Central memory CD8-positive, alpha-beta T cell (primary cell): Measurements from ENCODE around the gene HSFX2.
A peak's percentile ranks its signal among the peaks of the same experiment; 100 is the strongest.
"Not testable (repeated sequence)": the region's sequence is repeated elsewhere in the genome, so short reads cannot be mapped to it uniquely, and the experiment has no call there.

ENCODE experiments used
- ATAC-seq: fragments of 150-1000 bp; cut with Tn5 transposase; replicated peaks from 2 replicates; pipeline ENCODE4 v1.10.0; 2022; ENCODE audit warnings: mild to moderate bottlenecking, moderate FRiP score, moderate number of reproducible peaks; ENCODE audit not compliant: poor library complexity, severe bottlenecking; ENCODE audit errors: extremely low read depth
- DNase-seq, 2 donors: peaks; one replicate each; pipeline ENCODE4 v3.0.0; 2021; ENCODE audit warnings: low spot score in 2 of 2
- H3K27ac Mint-ChIP-seq: one replicate; pipeline ENCODE4 v1.8.0; 2022; ENCODE audit warnings: low read depth, mild to moderate bottlenecking, moderate library complexity, mixed read lengths
- H3K27me3 Mint-ChIP-seq: one replicate; pipeline ENCODE4 v1.8.0; 2022; ENCODE audit warnings: mixed read lengths
- H3K36me3 Mint-ChIP-seq: one replicate; pipeline ENCODE4 v1.8.0; 2022; ENCODE audit warnings: mild to moderate bottlenecking, moderate library complexity, mixed read lengths; ENCODE audit not compliant: insufficient read depth
- H3K4me1 Mint-ChIP-seq: one replicate; pipeline ENCODE4 v1.8.0; 2022; ENCODE audit warnings: mixed read lengths
- H3K4me3 Mint-ChIP-seq: one replicate; pipeline ENCODE4 v1.8.0; 2022; ENCODE audit warnings: mild to moderate bottlenecking, moderate library complexity, mixed read lengths
- H3K9me3 Mint-ChIP-seq: one replicate; pipeline ENCODE4 v1.8.0; 2022; ENCODE audit warnings: mixed read lengths

The HSFX2 gene, protein sequence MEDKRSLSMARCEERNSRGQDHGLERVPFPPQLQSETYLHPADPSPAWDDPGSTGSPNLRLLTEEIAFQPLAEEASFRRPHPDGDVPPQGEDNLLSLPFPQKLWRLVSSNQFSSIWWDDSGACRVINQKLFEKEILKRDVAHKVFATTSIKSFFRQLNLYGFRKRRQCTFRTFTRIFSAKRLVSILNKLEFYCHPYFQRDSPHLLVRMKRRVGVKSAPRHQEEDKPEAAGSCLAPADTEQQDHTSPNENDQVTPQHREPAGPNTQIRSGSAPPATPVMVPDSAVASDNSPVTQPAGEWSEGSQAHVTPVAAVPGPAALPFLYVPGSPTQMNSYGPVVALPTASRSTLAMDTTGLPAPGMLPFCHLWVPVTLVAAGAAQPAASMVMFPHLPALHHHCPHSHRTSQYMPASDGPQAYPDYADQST

DNA sequence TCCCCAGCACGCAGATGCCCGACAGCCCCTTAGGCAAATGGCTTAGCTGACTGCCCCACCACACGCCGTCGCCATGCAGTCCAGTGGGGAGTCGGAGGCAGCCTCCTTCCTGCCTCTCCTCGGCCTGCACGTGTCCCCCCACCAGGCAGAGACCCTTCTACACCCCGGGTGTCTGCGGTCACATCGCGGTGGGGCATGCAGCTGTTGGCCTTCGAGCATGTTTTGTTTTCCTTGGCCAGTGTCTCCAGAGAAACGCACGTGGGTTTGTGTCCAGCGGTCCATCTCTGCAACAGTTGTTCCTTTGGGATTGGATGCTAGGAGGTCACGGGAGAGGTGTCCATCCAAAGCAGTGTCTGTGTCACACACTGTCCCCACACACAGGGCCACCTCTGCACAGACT lies at the start of gene HSFX2:
Gene HSFX2 (minus strand): TSS at position 101 of the 400 bp plus-strand sequence. CDS start 614 bp downstream, outside the sequence.
- not testable (repeated sequence) for DNase-seq, H3K4me1 Mint-ChIP-seq, H3K27me3 Mint-ChIP-seq, H3K27ac Mint-ChIP-seq, H3K9me3 Mint-ChIP-seq, H3K36me3 Mint-ChIP-seq, ATAC-seq, H3K4me3 Mint-ChIP-seq

DNA sequence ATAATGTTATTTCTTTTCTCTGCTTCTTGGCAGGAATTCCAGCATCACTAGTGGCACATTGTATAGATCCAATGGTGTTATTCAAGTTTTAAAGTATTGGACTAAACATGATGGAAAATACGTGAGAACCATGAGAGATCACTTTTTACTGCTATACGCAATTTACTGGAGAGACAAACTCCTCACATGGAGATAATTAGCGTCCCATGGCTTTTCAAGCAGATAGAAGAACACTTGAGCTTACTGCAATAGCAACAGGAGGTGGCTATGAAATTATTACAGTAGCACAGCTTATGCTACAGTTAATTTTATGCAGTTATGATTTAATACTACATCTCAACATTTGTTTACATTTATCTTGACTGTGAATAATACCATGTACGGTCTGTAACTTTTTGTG lies 48.4 kb upstream of the HSFX2 start:
- H3K4me3 Mint-ChIP-seq: no peak overlapping the region
- ATAC-seq (no peak), DNase-seq (no peak)
- H3K27me3 Mint-ChIP-seq: peaks cover 23% of the 10 kb centered on the region
- no peaks in the 10 kb centered on the region for H3K4me1 Mint-ChIP-seq
- no peaks in the 10 kb centered on the region for H3K9me3 Mint-ChIP-seq
- H3K36me3 Mint-ChIP-seq: no peaks in the 10 kb centered on the region
- no peak overlapping the region for H3K27ac Mint-ChIP-seq

DNA sequence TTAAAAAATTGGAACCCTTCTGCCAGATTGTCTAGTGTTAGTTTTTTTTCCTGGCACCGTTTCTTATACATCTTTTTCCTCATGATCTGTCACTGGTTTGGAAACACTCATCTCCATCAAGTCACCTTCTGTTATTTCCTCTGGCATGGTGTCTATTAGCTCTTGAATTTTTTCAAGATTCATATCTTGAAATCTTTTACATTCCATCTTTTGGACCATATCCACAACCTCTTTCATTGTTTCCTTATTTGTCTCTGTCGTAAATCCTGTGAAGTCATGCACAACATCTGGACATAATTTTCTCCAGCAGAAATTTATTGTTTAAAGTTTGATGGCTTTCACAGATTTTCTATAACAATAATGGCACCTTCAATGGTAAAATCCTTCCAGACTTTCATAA lies 46.7 kb upstream of the HSFX2 start:
- ATAC-seq: no peak
- H3K9me3 Mint-ChIP-seq: no peaks in the 10 kb centered on the region
- peaks cover 23% of the 10 kb centered on the region for H3K27me3 Mint-ChIP-seq
- no peak overlapping the region for H3K27ac Mint-ChIP-seq
- no peak for DNase-seq
- no peak overlapping the region for H3K4me3 Mint-ChIP-seq
- H3K4me1 Mint-ChIP-seq: no peaks in the 10 kb centered on the region
- no peaks in the 10 kb centered on the region for H3K36me3 Mint-ChIP-seq

DNA sequence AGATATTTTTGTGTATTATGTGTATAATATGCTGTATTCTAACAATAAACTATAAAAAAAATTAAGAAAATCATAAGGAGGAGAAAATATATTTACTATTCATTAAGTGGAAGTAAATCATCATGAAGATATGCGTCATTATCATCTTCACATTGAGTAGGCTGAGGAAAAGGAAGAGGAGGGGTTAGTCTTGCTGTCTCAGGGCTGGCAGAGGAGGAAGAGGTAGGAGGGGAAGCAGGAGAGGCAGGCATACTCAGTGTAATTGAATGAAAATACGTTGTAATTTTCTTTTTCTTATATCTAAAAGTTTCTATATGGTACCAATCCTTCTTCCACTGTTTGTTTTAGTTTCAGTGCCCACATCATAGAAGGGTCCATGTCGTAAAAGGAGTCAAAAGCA lies 46.3 kb upstream of the HSFX2 start:
- no peak overlapping the region for H3K27ac Mint-ChIP-seq
- no peaks in the 10 kb centered on the region for H3K36me3 Mint-ChIP-seq
- no peaks in the 10 kb centered on the region for H3K4me1 Mint-ChIP-seq
- ATAC-seq (no peak), DNase-seq (no peak)
- peaks cover 22% of the 10 kb centered on the region for H3K27me3 Mint-ChIP-seq
- H3K4me3 Mint-ChIP-seq: no peak overlapping the region
- no peaks in the 10 kb centered on the region for H3K9me3 Mint-ChIP-seq

DNA sequence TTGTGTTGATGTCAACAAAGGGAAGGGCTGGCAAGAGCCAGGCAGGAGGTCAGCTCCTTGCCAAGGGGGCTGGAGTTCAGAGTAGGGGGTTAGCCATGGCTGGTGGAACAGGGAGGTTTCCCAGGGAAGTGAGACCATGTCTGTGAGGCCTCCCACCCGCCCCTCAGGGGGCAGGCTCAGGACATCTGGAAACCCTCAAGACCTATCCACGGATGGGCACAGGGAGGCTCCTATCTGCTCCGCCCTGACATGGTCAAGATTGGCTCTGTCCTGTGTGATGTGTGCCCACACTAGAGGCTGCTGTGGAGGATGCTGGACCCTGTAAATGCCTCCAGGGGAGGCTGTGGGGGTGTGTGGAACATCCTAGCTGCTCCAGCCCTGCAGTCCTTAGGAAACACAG lies 44.5 kb upstream of the HSFX2 start:
- H3K36me3 Mint-ChIP-seq: no peaks in the 10 kb centered on the region
- ATAC-seq: no peak
- no peak overlapping the region for H3K27ac Mint-ChIP-seq
- peaks cover 15% of the 10 kb centered on the region for H3K27me3 Mint-ChIP-seq
- DNase-seq: no peak
- H3K4me3 Mint-ChIP-seq: no peak overlapping the region
- H3K9me3 Mint-ChIP-seq: no peaks in the 10 kb centered on the region
- no peaks in the 10 kb centered on the region for H3K4me1 Mint-ChIP-seq

DNA sequence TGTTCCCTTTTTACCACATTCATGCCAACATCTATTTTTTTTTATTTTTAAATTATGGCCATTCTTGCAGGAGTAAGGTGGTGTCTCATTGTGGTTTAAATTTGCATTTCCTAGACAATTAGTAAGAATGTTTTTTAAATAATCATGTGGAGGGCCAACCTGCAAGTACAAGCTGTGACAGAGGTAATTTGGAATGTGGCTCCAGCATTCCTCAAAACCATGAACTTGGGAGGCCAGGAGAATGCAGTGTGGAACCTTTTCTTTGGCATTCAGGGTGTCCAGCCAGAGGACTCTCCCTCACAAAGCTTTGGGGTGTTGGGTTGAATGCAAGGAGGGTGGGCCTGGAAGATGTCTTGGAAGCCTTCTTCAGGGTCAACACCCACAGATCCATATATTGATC lies 43.7 kb upstream of the HSFX2 start:
- DNase-seq: no peak
- no peaks in the 10 kb centered on the region for H3K36me3 Mint-ChIP-seq

DNA sequence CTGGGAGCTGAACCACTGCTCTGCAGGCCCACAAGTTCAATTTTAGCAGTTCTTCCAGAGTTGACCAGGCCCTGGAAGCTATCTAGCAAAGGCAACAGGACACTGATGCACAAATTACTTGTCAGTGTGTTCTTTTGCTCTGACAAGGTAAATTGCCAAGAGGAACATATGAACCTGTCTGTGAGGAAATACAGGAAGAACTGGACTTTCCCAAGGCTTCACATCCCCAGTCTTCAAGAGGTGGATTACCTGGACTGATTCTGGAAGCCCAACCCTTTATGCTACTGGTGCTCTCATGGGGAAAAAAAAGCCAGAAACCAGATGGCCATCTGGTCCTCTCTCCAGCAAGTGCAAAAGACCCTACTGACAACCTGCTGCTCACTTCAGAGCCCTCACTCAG lies 38.4 kb upstream of the HSFX2 start:
- Mint-ChIP-seq H3K36me3 (peaks cover 5% of the 10 kb centered on the region), H3K9me3 (no peaks in the 10 kb centered on the region), H3K4me1 (peaks cover 25% of the 10 kb centered on the region), H3K4me3 (no peak overlapping the region), H3K27ac (no peak overlapping the region), H3K27me3 (no peaks in the 10 kb centered on the region)
- DNase-seq: no peak
- ATAC-seq: no peak

More for the DNA sequence above, 43.7 kb upstream of the HSFX2 start:
- Mint-ChIP-seq H3K4me3 (no peak overlapping the region), H3K27me3 (peaks cover 15% of the 10 kb centered on the region), H3K9me3 (no peaks in the 10 kb centered on the region), H3K4me1 (no peaks in the 10 kb centered on the region), H3K27ac (no peak overlapping the region)
- no peak for ATAC-seq

DNA sequence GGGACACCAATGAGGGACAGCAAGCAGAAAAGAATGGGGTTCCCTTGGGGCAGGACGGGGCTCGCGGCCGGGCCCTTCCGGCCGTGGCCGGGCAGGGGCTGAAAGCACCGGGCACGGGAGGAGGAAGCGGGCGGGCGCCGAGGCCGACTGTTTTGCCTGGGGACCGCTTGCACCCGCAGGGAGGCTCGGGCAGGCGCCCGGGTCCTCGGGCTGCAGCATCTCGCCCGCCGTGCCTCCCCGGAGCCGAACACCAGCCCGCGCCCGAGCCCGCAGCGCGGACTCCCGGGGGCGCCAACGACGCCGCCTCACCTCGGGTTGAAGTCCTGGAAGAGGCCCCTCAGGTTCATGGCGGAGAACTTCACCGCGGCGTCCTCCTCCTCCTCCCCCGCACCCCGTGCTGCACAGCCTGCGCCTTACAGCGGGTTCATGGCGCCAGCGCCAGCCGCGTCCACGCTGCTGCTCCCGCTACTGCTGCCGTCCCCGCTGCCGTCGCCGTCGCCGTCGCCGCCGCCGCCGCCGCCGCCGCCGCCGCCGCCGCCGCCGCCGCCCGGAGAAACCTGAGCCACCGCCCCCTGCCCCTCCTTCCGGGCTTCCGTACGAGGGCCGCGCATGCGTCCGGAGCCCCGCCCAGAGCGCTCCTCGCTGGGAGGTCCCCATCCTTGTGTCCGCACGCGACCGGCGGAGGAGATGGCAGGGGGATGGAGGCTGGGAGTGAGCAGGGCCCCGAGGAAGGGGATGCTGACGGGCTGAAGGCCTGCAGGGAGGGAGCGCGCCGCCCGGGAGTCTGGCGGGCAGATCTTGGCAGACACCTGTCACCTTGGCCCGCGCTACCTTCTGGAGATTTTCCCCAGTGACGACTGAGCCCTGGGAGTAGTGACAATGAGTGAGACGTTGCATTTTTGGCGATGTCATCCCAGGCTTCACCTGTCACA lies 36.4 kb upstream of the HSFX2 start, which contains the start of gene TMEM185A:
Gene TMEM185A (minus strand): TSS at position 559 of the 932 bp plus-strand sequence. CDS start 212 bp downstream, at position 347.
- ATAC-seq (peak; percentile 81), DNase-seq (peak; percentile 43 to 50)
- Mint-ChIP-seq H3K27me3 (no peaks in the 10 kb centered on the region), H3K27ac (peak within 1 kb of the TSS; percentile 85), H3K36me3 (peaks cover 5% of the 10 kb centered on the region), H3K4me3 (peak within 1 kb of the TSS; percentile 96), H3K4me1 (peaks cover 37% of the 10 kb centered on the region), H3K9me3 (no peaks in the 10 kb centered on the region)

DNA sequence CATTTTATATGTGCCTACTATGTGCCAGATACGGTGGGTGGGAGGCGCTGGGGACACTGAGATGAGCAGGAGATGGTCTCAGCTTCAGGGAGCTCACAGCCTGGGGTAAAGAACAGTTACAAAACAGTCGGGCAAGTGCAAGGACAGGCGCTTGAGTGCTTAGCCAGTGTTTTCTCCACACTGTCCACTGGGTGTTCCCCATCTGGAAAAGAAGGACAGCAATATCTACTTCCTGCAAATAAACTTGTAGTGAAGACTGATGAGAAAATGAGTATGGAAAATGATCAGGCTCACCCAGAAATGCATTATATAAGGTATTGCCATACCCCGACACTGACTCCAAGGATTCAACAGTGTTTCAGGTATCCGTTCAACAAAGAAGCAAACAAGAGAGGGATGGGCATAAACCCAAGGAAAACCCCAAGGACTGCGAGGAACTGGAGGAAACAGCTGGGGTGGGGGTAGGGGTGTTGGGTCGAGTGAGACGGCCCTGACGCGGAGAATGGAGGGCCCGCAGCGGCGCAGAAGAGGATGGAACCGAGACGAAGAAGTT lies 35.6 kb upstream of the HSFX2 start:
- peaks cover 5% of the 10 kb centered on the region for H3K36me3 Mint-ChIP-seq
- no peaks in the 10 kb centered on the region for H3K9me3 Mint-ChIP-seq
- H3K27ac Mint-ChIP-seq: peak overlapping the region; percentile 85
- H3K4me1 Mint-ChIP-seq: peaks cover 41% of the 10 kb centered on the region
- no peaks in the 10 kb centered on the region for H3K27me3 Mint-ChIP-seq
- H3K4me3 Mint-ChIP-seq: peak overlapping the region; percentile 96
- ATAC-seq (peak; percentile 13), DNase-seq (no peak)

DNA sequence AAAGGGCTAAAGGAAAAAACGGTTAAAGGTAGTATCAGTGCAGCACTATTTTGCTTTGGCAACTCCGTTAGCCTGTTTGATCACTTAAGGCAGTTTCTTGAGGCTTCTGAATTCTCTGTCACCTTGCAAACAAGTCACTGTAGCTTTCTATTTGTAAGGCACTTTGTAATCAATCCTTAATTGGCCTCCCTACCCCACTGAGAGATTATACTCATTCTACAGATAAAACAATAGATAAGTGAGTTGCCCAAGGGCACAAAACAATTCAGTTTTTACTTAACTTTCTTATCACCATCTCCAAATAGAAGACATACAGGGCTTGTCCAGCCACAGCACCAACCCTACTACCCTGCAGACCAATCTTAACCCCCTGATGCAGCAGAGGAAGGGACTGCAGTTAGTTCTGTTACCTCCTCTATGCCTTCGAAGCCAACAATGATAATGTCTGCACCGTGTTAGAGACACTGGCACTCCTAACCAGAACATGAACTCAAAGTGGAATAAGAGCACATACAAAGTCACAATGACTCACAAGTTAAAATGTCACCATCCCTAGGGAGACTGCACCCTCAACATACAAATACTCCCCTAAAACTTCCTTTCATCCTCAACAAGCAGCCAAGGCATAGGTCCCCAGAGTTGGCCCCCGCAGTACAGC lies 34.7 kb upstream of the HSFX2 start:
- H3K36me3 Mint-ChIP-seq: peaks cover 5% of the 10 kb centered on the region
- H3K4me1 Mint-ChIP-seq: peaks cover 41% of the 10 kb centered on the region
- H3K27ac Mint-ChIP-seq: no peak overlapping the region
- no peaks in the 10 kb centered on the region for H3K27me3 Mint-ChIP-seq
- peak overlapping the region; percentile 96 for H3K4me3 Mint-ChIP-seq
- no peaks in the 10 kb centered on the region for H3K9me3 Mint-ChIP-seq
- DNase-seq (no peak), ATAC-seq (no peak)

DNA sequence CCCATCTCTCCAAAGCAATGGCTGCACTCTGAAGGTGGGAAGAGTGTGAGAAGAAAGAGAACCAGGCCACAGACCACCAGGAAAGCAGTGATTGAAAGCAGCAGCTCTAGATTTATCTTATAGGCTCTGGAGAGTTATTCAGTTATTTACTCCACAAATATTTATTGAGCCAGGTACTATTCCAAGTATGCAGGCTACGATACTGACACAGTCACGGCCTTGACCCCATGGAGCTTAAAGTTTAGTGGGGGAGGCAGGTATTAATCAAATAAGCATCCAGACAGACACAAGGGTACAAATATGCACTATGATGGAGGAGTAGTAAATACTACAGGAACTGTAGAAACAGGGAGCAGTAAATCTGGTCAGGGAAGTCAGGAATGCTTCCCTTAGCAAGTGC lies 33.7 kb upstream of the HSFX2 start:
- Mint-ChIP-seq H3K27me3 (no peaks in the 10 kb centered on the region), H3K9me3 (no peaks in the 10 kb centered on the region)

DNA sequence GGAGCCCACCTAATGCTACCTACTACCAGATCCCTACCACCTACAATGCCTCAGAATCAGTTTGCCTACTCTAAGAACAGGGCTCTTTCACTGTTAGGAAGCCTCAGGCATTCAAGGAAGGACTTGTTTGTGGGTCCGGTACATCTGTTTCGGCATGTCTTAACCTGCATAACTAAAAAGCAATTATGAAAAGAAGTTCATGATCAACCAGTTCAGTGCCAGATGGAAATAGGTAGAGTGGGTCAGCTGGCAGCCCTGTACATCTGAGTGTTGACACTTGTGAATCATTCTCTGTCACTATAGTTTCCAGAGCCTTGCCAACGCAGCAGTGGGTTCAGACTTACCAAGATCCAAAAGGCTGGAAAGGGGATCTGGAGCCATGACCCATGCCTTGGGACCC lies 33.2 kb upstream of the HSFX2 start:
- Mint-ChIP-seq H3K36me3 (peaks cover 5% of the 10 kb centered on the region), H3K27ac (no peak overlapping the region), H3K9me3 (no peaks in the 10 kb centered on the region), H3K4me3 (no peak overlapping the region), H3K27me3 (no peaks in the 10 kb centered on the region), H3K4me1 (peaks cover 43% of the 10 kb centered on the region)
- no peak for DNase-seq
- no peak for ATAC-seq

More for the DNA sequence above, 33.7 kb upstream of the HSFX2 start:
- peaks cover 5% of the 10 kb centered on the region for H3K36me3 Mint-ChIP-seq
- ATAC-seq (no peak), DNase-seq (no peak)
- H3K27ac Mint-ChIP-seq: no peak overlapping the region
- no peak overlapping the region for H3K4me3 Mint-ChIP-seq
- peaks cover 41% of the 10 kb centered on the region for H3K4me1 Mint-ChIP-seq
